Stimulated activated CD8-positive, alpha-beta memory T cell treated with anti-CD3 and anti-CD28 coated beads, Interleukin-12 subunit alpha, Interleukin-12 subunit beta, amount 100 ng/mL, for 24 hours (primary cell): ENCODE measurements around the gene PLXDC2.

ENCODE experiments used
- DNase-seq: peaks from one replicate; pipeline ENCODE4 v3.0.0-alpha.2; 2020; ENCODE audit errors: extremely low read depth

Gene PLXDC2

GRCh38 chr10:19857876-19858275 is 41.6 kb downstream of the PLXDC2 start:
- DNase-seq = no peak

DNA sequence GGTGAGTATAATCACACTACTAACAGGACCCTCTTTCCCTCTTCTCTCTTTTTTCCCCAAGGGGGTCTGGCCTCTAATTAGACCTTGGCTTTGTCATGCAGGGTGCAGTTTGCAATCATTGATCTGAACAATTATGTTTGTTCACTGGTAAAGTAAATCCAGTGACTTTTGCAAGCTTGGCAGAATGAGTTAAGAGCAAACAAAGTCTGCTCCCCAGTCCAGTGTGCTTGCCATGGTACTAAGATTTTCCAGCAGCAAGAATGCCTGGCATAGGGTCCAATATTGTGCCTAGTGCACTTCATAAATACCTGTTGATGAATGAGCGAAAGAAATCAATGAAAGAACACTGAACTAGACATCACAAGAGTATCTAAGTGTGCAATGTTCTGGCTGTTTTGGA is 43.9 kb downstream of the PLXDC2 start:
- no peak for DNase-seq

DNA sequence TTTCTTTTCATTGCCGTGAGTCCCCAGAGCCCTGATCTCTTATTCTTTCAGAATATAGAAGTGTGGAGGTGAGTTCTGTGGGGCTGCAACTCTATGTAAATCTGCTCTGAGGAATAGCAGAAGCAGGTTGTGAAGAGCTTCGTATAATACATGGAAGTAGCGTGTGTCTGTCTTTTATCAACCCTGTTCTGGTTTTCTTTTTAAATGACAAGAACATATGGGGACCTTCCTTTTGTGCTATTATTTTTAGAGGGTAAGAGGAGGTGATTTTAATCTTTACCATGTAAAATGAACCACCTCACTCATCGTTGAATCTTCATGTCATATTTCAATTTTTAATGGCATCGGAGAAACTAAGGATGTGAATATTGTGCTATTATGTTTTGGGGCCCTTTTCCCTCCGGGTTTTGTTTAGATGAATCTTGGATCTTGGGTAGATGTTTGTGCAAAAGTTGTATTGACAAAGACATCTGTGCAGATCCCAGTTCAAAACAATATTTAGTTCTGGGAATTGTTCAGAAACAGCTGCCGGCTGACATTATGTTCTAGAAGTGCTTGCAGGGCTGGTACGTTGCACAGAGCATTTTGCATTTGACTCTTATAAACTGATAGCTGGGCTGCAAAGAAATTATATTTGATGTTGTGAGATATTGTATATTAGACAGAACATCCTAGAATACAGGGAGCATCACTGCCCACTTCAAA is 46.7 kb downstream of the PLXDC2 start:
- no peak for DNase-seq

DNA sequence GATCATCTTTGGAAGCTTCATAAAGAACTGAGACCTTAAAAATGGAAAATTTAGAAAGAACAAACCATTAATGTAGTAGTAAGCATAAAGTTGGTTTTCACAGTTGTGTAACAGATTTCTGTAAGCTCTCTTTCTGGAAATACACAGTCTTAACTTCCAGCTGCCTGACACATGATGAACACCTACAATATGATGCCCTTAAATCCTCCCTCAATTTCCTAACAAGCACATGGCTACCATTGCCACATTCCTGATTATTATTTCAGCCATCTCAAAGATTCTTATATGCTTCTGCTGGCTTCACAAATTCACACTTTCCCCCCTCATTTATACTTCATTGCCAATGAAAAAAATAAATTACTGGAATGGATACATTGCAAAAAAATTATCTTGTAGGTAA is 49.4 kb downstream of the PLXDC2 start:
- no peak for DNase-seq

- DNase-seq = no peak
These were observed 53.1 kb downstream of the PLXDC2 start for GRCh38 chr10:19869370-19869769.

DNA sequence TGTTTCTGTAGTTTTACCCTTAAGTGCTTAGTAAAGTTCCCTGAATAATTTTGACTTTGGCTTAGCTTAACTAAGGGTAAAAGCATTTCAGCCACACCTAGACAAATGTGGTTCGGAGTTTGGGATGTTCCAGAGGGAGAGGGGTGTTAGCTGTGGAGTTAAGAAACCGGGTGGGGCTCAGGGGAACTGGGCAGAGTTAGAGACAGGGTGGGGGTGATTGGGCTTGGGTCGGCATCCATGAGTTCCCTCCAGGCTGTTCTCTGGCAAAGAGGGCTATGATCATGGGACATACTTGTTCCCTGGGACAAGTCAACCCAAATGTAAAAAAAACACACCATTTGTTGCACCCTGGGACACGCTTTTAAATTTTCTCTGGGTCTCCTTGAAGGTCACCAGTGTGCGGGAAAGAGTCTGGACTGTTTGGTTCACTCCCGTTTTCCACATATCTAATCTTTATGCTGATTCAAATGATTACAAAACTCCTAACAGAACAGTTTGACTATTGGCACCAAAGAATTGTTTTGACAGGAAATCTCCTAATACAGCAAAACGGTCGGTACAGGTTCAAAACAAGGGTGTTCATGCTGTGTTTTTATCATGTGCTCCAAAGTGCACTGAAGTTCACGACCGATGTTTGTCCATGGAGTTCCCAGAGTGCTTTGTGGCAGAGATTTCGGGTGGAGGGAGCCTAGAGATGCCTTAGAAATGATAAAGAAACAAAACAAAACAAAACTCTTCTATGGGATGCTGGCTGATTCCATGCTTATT is 56.5 kb downstream of the PLXDC2 start:
- no peak for DNase-seq

DNA sequence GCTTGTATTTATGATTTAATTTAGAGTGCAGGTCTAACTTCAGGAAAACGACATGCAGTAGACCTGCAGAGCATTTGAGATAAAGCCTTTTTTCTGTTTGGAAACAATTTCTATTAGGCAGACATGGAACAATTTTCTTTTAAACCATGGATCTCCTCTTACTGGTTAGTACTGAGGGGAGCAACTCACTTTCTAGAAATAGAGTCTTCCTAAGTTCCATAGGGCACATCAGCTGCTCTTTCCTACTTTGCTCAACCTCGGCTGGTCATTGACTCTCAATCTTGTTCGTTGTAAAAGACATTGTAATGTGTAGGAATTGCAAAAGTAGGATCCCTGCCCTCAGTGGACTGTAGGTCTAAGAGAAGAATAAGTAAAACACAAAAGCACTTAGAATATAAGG is 58.0 kb downstream of the PLXDC2 start:
- DNase-seq = no peak

DNA sequence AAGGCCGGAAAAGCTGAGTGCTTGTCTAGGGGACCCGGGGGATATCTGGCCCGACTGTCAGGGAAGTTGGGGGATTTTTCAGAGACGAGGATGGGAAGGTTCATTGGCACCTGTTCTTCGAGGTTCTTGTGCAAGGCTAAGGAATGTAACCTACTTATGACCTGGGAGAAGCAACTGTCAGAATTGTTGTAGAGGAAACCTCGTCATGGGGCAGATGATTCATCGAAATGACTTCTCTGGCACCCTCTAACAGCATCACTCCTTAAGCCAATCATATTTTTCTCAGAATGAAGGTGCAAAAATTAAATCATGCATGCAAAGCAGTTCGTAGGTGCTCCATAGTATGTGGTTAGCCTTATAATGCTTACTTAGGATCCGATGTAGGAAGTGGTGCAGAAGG is 58.6 kb downstream of the PLXDC2 start:
- DNase-seq = no peak

DNA sequence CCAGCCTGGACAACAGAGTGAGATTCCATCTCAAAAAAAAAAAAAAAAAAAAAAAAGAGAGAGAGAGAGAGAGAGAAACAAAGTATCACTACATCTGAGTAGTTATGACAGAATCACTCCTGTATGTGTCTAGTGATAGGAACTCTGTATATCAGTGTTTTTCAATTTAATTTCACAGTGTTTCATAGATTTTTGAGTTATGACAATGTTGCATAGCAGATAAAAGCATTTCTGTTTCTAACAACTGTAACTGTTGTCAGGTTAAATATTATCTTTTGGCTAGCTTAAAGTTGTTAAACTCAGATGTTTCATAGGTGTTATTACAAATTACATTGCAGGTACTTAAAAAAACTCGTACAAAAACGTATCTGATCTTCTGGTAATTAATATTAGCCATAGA is 60.3 kb downstream of the PLXDC2 start:
- no peak for DNase-seq

DNA sequence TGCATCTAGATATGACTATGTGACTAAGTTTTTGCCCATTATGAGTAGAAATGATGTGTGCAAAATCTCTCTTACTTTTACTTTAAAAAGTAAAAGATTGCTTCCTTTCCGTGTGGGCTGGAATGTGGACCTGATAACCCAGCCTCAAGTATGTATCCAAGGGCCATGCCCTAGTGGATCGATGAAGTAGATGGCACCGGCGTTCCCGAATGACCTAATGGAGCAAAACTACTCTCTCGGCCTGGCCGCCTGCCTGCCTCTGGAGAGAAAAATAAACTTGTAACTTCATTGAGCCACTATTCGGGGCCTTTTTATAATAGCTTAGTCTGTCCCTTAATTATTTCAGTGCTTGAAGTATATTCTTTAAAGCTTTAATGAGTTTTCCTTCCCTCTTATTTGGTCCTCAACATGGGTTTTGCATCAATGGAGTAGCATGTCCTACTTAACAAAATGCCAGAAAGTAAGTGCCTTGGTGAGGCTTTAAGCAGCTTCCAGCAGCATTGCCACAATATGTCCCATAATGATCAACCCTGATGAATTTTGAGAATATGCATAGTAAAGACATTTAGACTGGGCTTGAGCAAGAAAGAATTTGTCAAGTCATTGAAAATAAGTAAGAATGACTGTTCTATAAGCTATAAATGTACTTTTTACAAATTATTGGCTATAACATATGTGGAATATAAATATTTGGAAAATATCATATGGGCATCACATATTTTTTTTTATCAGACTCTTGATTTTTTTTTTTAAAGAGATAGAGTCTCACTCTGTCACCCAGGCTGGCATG is 61.4 kb downstream of the PLXDC2 start:
- no peak for DNase-seq

- DNase-seq = no peak
These were observed 66.4 kb downstream of the PLXDC2 start for GRCh38 chr10:19882621-19883020.

DNA sequence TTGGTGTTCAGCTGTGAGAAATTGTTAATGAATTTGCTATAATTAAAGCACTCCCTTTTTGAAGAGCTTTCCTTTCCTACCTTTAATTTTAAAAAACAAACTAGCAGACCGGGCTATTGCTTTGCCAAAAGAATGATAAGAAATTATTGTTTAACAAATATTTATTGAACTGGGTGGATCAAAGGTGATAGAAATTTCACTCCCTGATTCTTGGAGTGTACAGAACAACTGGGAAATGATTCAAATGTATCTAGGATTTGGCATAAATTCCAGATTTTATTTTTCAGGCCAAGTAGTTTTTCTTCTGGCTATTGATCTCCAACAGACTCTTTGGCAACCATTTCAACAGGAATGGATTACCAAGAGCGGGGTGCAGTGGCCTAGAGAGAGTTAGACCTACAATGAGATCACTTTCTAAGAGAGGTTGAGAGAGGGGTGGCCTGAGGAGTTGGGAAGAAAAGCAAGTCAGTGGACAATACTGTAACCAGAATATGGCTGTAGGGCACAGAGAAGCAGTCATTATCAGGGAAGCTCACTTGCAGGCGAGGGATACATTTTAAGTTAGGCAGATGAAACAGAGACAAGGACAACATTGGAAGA is 71.9 kb downstream of the PLXDC2 start:
- DNase-seq = no peak

DNA sequence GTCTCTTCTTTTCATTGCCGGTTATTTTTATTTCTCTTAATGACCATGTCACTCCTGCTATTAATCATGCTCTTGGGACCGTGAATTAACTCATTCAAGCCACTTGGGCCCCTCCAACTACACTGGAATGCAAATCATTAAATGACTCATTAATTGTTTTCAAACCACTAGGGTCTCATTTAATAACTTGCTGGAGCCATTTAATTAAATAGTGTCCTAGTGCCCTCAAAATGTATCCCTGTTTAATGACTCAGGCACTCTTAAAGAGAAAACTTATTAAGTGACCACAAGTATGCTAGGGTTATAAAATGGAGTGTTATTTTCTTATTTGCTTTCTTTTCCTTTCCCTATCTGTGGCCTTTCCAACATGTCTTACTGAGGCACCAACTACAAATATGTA is 73.0 kb downstream of the PLXDC2 start:
- no peak for DNase-seq

DNA sequence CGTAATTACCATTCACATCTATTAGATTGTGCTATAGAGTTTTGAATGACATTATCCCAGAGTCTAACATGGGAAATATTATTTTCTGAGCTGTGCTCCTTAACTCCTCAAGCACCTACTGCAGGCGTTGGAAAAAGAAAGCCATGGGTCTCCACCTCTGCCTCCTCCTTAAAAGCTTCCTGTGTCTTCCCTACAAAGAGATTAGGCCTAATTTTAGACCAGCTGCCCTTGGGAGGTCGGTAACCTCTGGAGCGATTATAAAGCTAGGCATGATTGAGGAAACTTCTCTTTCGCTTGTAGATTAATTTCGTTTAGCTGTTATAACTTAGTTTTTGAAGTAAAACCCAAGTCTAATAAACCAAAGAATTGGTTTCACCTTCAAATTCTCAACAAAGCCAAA is 75.2 kb downstream of the PLXDC2 start:
- DNase-seq = no peak

- DNase-seq = no peak
These were observed 76.0 kb downstream of the PLXDC2 start for GRCh38 chr10:19892270-19892669.

GRCh38 chr10:19892677-19893076 is 76.4 kb downstream of the PLXDC2 start:
- DNase-seq = no peak

DNA sequence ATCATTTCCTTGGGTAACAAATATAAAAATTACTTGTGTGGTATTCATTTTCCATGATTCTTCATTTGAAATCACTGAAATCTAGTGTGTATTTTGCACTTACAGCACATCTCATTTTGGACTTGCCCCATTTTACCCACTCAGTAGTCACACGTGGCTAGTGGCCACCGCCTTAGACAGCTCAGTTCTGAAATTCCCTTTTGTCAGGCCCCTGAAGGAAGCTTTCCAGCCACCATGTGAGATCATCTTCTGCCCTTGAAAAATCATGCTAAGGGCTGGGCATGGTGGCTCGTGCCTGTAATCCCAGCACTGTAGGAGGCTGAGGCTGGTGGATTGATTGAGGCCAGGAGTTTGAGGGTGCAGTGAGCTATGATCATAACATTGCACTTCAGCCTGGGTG is 79.3 kb downstream of the PLXDC2 start:
- no peak for DNase-seq

- DNase-seq = no peak
These were observed 86.2 kb downstream of the PLXDC2 start for GRCh38 chr10:19902456-19902855.

- no peak for DNase-seq
These were observed 88.0 kb downstream of the PLXDC2 start for GRCh38 chr10:19904202-19904661.

DNA sequence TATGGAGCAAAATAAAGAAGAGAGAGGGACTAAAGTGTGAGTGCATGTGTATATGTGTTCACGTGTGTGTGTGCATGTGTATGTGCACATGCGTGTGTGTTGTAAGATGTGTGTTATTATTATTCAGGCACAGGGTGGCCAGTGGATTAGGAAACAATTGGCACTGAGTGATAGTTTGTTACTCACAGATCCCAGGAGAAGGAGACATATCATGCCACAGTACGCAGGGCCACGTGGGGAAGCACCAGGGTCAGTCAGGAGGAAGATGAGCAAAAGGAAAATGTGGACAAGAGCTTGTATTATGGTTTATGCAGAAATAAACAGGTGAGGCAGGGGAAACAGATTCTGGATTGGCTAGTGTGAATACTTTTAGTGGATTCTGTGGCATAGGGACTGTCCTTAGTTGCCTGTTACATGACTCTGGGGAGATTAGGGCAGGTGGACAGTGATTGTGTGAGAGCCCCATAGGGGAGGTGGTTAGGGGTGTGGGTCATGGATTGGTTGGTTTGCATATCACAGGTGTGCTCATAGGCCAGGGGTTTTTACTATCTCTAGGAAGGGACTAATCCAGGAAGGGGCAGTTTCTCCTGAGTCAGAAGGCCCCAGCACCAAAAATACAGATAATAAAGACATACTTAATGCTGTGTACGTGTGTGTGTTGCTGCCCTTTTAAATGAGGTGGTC is 90.0 kb downstream of the PLXDC2 start:
- no peak for DNase-seq

GRCh38 chr10:19908991-19909696 is 92.9 kb downstream of the PLXDC2 start:
- no peak for DNase-seq
